Endodermal cell (in vitro differentiated cells): ENCODE results near the gene ZFY. TPM values are rescaled to one million over a fixed set of nuclear protein-coding genes. Genes with fewer than 3 reads are reported as not detected.
"Not testable (repeated sequence)": the region's sequence is repeated elsewhere in the genome, so short reads cannot be mapped to it uniquely, and the experiment has no call there.

Source experiments
- DNase-seq: peaks from one replicate; pipeline ENCODE4 v3.0.0-alpha.2; 2017
- H3K27ac ChIP-seq: 2 replicates; pipeline ENCODE4 v1.5.1; 2013; ENCODE audit warnings: mild to moderate bottlenecking, low read depth, low read length, moderate library complexity
- H3K27me3 ChIP-seq: 2 replicates; pipeline ENCODE4 v1.6.1; 2013; ENCODE audit warnings: mild to moderate bottlenecking, low read length, moderate library complexity; ENCODE audit not compliant: insufficient read depth, control insufficient read depth, poor library complexity, severe bottlenecking
- H3K36me3 ChIP-seq: 2 replicates; pipeline ENCODE4 v1.7.0; 2013; ENCODE audit warnings: mild to moderate bottlenecking, low read length, moderate library complexity; ENCODE audit not compliant: control insufficient read depth, insufficient read depth
- H3K4me1 ChIP-seq: one replicate; pipeline ENCODE4 v1.7.0; 2013; ENCODE audit warnings: low read length; ENCODE audit not compliant: control insufficient read depth, insufficient read depth
- H3K4me3 ChIP-seq: 2 replicates; pipeline ENCODE4 v1.5.1; 2013; ENCODE audit warnings: mild to moderate bottlenecking, low read length, moderate library complexity
- H3K9ac ChIP-seq: 2 replicates; pipeline ENCODE4 v1.6.1; 2013; ENCODE audit warnings: mild to moderate bottlenecking, low read length, moderate library complexity; ENCODE audit not compliant: poor library complexity, severe bottlenecking; ENCODE audit errors: extremely low read depth
- H3K9me3 ChIP-seq: 2 replicates; pipeline ENCODE4 v1.6.1; 2013; ENCODE audit warnings: mild to moderate bottlenecking, low read length, moderate library complexity; ENCODE audit not compliant: control insufficient read depth
- H3K27ac Mint-ChIP-seq: 2 replicates; pipeline ENCODE4 v1.8.0; 2020; ENCODE audit warnings: mixed read lengths
- H3K27me3 Mint-ChIP-seq: 2 replicates; pipeline ENCODE4 v1.8.0; 2021; ENCODE audit warnings: mild to moderate bottlenecking, mixed read lengths; ENCODE audit not compliant: insufficient read depth
- H3K36me3 Mint-ChIP-seq: 2 replicates; pipeline ENCODE4 v1.8.0; 2020; ENCODE audit warnings: low read depth, mixed read lengths
- H3K4me1 Mint-ChIP-seq: 2 replicates; pipeline ENCODE4 v1.8.0; 2020; ENCODE audit warnings: mixed read lengths
- H3K4me3 Mint-ChIP-seq: 2 replicates; pipeline ENCODE4 v1.8.0; 2020; ENCODE audit warnings: mild to moderate bottlenecking, moderate library complexity, mixed read lengths
- H3K9me3 Mint-ChIP-seq: 2 replicates; pipeline ENCODE4 v1.8.0; 2020; ENCODE audit warnings: mild to moderate bottlenecking, mixed read lengths
- CTCF ChIP-seq: fragments of 200-600 bp; sonication (generic); conservative IDR thresholded peaks from 2 replicates; pipeline ENCODE4 v1.5.0; 2021; ENCODE audit warnings: antibody characterized with exemption, mild to moderate bottlenecking
- WGBS, 2 experiments: methylation state at CpG; one replicate each; pipeline versions ENCODE4 v1.1.5 to v1.1.7; 2013; ENCODE audit warnings: missing lambda C conversion rate in 2 of 2, mixed read lengths in 1 of 2; ENCODE audit not compliant: insufficient coverage in 1 of 2, insufficient read length in 1 of 2; 5-methylcytosine and 5-hydroxymethylcytosine counted together
- total RNA-seq, 2 donors: library from RNA; stranded (reverse); fragmentation: NEBNext Ultra II Directional in 1 of 2; extraction: Animal tissue kit (Norgen Biotek cat#: 25700) in 1 of 2; gene quantifications; 2 replicates in 1 of 2; 3 replicates in 1 of 2; pipeline ENCODE4 v1.2.1, GENCODE V29; 2021

Gene ZFY
- total RNA-seq, 2 donors from 2014 or later = 36.7 TPM; not detected in 1

DNA sequence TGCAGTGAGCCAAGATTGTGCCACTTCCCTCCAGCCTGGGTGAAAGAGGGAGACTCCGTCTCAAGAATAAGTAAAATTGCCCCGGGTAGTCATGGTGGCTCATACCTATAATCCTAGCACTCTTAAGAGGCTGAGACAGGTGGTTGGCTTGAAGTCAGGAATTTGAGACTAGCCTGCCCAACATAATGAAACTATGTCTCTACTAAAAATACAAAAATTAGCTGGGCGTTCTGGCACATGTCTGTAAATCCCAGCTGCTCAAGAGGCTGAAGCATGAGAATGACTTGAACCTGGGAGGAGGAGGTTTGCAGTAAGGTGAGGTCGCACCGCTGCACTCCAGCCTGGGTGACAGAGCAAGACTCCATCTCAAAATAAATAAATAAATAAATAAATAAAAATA, 49.3 kb downstream of the ZFY start:
- no peak overlapping the region for H3K27ac ChIP-seq
- no peaks in the 10 kb centered on the region for H3K9me3 Mint-ChIP-seq
- H3K9ac ChIP-seq = no peak overlapping the region
- H3K4me3 Mint-ChIP-seq = no peak overlapping the region
- H3K27me3 ChIP-seq = no peaks in the 10 kb centered on the region
- no peak overlapping the region for H3K27ac Mint-ChIP-seq
- no peaks in the 10 kb centered on the region for H3K4me1 ChIP-seq
- H3K36me3 Mint-ChIP-seq = no peaks in the 10 kb centered on the region
- H3K27me3 Mint-ChIP-seq = no peaks in the 10 kb centered on the region
- no peak overlapping the region for H3K4me3 ChIP-seq
- H3K36me3 ChIP-seq = peaks cover 25% of the 10 kb centered on the region
- no peak for TF ChIP-seq CTCF
- 100% methylated on average over 2 of the region's 5 CpGs; no CpG with 5 or more reads in 1 of the 2 experiments for WGBS, 2 experiments
- no peaks in the 10 kb centered on the region for H3K9me3 ChIP-seq
- no peaks in the 10 kb centered on the region for H3K4me1 Mint-ChIP-seq
- DNase-seq = no peak

- not testable (repeated sequence) for H3K9ac ChIP-seq, H3K27ac Mint-ChIP-seq, DNase-seq, H3K36me3 Mint-ChIP-seq, H3K36me3 ChIP-seq, H3K27me3 Mint-ChIP-seq, H3K4me3 Mint-ChIP-seq, H3K27me3 ChIP-seq, H3K9me3 Mint-ChIP-seq, H3K9me3 ChIP-seq, H3K4me1 ChIP-seq, H3K27ac ChIP-seq, H3K4me3 ChIP-seq, H3K4me1 Mint-ChIP-seq
- WGBS, 2 experiments = 100% methylated on average over 4 of the region's 8 CpGs; no CpG with 5 or more reads in 1 of the 2 experiments
These were observed 52.0 kb downstream of the ZFY start for GRCh38 chrY:2987178-2987577.

GRCh38 chrY:2997369-2997768, 62.2 kb downstream of the ZFY start:
- H3K4me3 Mint-ChIP-seq, H3K4me1 Mint-ChIP-seq, H3K27ac Mint-ChIP-seq, H3K27me3 ChIP-seq, H3K9ac ChIP-seq, H3K9me3 ChIP-seq, H3K9me3 Mint-ChIP-seq, H3K27ac ChIP-seq, H3K4me3 ChIP-seq, DNase-seq, H3K36me3 Mint-ChIP-seq, H3K36me3 ChIP-seq, H3K4me1 ChIP-seq, H3K27me3 Mint-ChIP-seq: not testable (repeated sequence)
- 96% methylated on average over 13 of the region's 14 CpGs; no CpG with 5 or more reads in 1 of the 2 experiments for WGBS, 2 experiments

DNA sequence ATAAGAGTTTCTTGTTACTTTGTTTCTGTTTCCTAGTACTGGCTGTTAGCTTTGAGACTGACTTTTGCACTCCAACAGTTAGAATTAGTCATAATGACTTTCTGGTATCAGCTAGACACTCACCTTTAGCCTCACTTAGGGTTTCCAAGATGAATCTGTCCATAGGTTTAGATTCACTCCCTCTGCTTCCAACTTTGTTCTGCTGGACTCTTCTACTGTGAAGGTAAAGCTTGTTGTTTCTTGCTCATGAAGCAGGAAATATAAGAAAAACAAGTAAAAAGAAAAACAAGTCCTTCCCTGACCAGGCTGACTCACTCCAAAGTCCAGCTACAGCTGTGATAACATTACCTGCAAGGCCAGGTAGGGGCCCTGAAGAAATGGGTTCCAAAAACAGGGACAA, 67.0 kb downstream of the ZFY start:
- Histone ChIP-seq H3K27me3 (no peaks in the 10 kb centered on the region), H3K27ac (no peak overlapping the region), H3K9ac (no peak overlapping the region), H3K4me3 (no peak overlapping the region), H3K36me3 (no peaks in the 10 kb centered on the region), H3K4me1 (no peaks in the 10 kb centered on the region), H3K9me3 (no peaks in the 10 kb centered on the region)
- Mint-ChIP-seq H3K36me3 (no peaks in the 10 kb centered on the region), H3K27ac (no peak overlapping the region), H3K27me3 (no peaks in the 10 kb centered on the region), H3K9me3 (no peaks in the 10 kb centered on the region), H3K4me1 (no peaks in the 10 kb centered on the region), H3K4me3 (no peak overlapping the region)
- no peak for DNase-seq
- TF ChIP-seq CTCF = no peak
